Esophagus (tissue), 2 donors: ENCODE data around the gene VWDE. TPM values are rescaled to one million over a fixed set of nuclear protein-coding genes. Genes with fewer than 3 reads are reported as not detected.

ENCODE experiments used
- polyA plus RNA-seq, 2 donors: library from polyadenylated mRNA; stranded (reverse); fragments of 200-250 nt; gene quantifications; one replicate each; pipeline ENCODE4 v1.2.3, GENCODE V29; 2013
- donor health status: healthy with polysubstance abuse.
- donor health status: Bipolar disorder and iron deficiency.

Gene VWDE
- polyA plus RNA-seq, 2 donors: 0.20 to 2.8 TPM

Other genes with a start within 250 kb of the VWDE start
- 10 to 100 TPM; 11.8 to 12.1 TPM for gene TMEM106B, start 192.6 kb downstream of the VWDE start, polyA plus RNA-seq
- 10 to 100 TPM; 10.4 to 22.3 TPM for gene SCIN, start 166.9 kb upstream of the VWDE start, polyA plus RNA-seq